Astrocyte of the cerebellum (primary cell): ENCODE measurements around the gene ASS1.

Experiments used
- DNase-seq: peaks from one replicate; pipeline ENCODE4 v3.0.0-alpha.2; 2011; ENCODE audit warnings: low read depth
- H3K4me3 ChIP-seq: 2 replicates; pipeline ENCODE4 v1.5.1; 2011; ENCODE audit warnings: mild to moderate bottlenecking, low read depth, low read length, moderate library complexity
- in situ Hi-C: cut with HindIII; loops from 2 replicates; pipeline ENCODE4 v1.10.0; 2017; ENCODE audit warnings: low sequenced_read_pairs
- TF ChIP-seq, protein P1 (sequence below): IDR thresholded peaks from 2 replicates; pipeline ENCODE4 v1.5.1; 2012; ENCODE audit warnings: low read length, low read depth, moderate library complexity, mild to moderate bottlenecking; ENCODE audit errors: missing control alignments

ASS1 gene

DNA sequence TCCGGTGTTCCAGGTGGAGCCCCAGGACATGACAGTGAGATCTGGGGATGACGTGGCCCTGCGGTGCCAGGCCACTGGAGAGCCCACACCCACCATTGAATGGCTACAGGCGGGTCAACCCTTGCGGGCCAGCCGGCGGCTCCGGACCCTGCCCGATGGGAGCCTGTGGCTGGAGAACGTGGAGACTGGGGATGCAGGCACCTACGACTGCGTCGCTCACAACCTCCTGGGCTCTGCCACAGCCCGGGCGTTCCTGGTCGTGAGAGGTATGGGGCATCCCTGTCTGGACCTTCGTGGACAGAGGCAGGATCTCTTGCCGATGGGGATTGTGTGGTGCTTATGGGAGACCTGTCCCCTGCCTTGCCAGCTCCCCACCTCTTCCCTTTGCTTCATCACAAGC is 26.0 kb upstream of the ASS1 start:
- TF ChIP-seq, protein P1, sequence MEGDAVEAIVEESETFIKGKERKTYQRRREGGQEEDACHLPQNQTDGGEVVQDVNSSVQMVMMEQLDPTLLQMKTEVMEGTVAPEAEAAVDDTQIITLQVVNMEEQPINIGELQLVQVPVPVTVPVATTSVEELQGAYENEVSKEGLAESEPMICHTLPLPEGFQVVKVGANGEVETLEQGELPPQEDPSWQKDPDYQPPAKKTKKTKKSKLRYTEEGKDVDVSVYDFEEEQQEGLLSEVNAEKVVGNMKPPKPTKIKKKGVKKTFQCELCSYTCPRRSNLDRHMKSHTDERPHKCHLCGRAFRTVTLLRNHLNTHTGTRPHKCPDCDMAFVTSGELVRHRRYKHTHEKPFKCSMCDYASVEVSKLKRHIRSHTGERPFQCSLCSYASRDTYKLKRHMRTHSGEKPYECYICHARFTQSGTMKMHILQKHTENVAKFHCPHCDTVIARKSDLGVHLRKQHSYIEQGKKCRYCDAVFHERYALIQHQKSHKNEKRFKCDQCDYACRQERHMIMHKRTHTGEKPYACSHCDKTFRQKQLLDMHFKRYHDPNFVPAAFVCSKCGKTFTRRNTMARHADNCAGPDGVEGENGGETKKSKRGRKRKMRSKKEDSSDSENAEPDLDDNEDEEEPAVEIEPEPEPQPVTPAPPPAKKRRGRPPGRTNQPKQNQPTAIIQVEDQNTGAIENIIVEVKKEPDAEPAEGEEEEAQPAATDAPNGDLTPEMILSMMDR: no peak
- in situ Hi-C loops: no loop called here
- no peak overlapping the region for H3K4me3 ChIP-seq
- DNase-seq: no peak

- TF ChIP-seq, protein P1: no peak
- H3K4me3 ChIP-seq: no peak overlapping the region
- no peak for DNase-seq
- in situ Hi-C loops: no loop called here
Observed at GRCh38 chr9:130419521-130420035, 25.2 kb upstream of the ASS1 start.

DNA sequence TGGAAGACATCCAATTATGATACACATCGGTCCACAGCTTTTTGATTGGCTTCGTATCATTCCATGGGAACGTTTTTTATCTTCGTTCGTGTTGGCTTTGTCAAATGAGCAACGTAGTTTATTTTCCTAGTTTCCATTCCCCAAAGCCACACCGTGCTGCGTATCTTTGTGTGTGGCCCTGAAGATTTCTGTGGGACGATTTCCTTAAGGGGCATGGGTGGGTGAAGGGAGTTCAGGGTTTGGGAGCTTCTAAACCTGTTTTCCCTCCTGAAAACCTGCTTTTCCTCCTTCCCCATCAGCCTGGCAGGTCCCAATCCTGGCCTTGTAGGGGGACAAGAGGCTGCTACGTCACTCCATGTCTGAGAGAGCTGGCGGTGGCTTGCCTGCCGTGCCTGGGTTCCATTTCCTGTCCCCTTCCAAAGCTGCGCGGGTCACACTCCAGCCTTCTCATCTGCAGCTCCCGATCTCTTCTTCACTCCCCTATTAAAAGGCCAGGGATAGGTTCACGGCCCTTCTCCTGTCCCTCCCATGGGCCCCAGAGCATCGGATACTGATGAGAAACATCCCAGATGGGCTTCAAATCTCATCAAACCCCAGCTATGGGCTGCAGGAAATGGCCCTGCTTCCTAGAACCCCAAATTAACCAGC is 23.5 kb upstream of the ASS1 start:
- in situ Hi-C loops: no loop called here
- DNase-seq: no peak
- TF ChIP-seq, protein P1: no peak
- H3K4me3 ChIP-seq: no peak overlapping the region

GRCh38 chr9:130421802-130422276 is 22.9 kb upstream of the ASS1 start:
- in situ Hi-C loops: no loop called here
- peak; percentile 60 for DNase-seq
- H3K4me3 ChIP-seq: no peak overlapping the region
- TF ChIP-seq, protein P1: no peak

DNA sequence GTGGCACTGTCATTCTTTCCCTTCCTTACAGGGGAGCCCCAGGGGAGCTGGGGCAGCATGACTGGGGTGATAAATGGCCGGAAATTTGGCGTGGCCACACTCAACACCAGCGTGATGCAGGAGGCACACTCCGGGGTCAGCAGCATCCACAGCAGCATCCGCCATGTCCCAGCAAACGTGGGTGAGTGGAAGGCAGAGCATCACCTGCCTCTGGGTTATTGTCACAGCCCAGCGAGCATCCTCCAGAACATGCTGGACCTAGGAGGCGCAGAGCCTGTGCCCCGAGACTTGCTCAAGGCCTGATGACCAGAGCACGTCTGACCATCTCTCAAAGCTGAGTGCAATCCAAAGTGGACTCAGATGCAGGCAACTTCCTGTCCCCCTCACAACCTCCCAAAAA is 22.2 kb upstream of the ASS1 start:
- in situ Hi-C loops: no loop called here
- TF ChIP-seq, protein P1: no peak
- no peak for DNase-seq
- H3K4me3 ChIP-seq: no peak overlapping the region

GRCh38 chr9:130423272-130423671 is 21.5 kb upstream of the ASS1 start:
- TF ChIP-seq, protein P1: no peak
- in situ Hi-C loops: no loop called here

More at GRCh38 chr9:130423272-130423671, 21.5 kb upstream of the ASS1 start:
- H3K4me3 ChIP-seq: no peak overlapping the region
- DNase-seq: no peak
